Measurements from ENCODE around the gene DGCR2.

DNA sequence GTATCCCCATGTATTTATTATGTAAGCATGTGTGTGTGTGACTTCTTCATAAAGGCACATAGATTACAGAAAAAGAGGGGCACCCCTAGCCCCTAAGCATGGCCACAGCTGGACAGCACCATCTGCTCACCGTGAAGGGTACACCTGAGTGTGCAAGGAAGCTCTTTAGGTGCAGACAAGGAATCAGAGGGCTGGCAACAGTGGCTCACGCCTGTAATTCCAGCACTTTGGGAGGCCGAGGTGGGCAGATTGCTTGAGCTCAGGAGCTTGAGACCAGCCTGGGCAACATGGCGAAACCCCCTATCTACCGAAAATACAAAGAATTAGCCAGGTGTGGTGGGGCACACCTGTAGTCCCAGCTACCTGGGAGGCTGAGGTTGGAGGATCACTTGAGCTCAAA, 56.3 kb downstream of the DGCR2 start:
- TF ChIP-seq, protein P1, sequence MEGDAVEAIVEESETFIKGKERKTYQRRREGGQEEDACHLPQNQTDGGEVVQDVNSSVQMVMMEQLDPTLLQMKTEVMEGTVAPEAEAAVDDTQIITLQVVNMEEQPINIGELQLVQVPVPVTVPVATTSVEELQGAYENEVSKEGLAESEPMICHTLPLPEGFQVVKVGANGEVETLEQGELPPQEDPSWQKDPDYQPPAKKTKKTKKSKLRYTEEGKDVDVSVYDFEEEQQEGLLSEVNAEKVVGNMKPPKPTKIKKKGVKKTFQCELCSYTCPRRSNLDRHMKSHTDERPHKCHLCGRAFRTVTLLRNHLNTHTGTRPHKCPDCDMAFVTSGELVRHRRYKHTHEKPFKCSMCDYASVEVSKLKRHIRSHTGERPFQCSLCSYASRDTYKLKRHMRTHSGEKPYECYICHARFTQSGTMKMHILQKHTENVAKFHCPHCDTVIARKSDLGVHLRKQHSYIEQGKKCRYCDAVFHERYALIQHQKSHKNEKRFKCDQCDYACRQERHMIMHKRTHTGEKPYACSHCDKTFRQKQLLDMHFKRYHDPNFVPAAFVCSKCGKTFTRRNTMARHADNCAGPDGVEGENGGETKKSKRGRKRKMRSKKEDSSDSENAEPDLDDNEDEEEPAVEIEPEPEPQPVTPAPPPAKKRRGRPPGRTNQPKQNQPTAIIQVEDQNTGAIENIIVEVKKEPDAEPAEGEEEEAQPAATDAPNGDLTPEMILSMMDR (conservative IDR thresholded peaks at IDR 0.05 in 1 of 2, IDR thresholded peaks at IDR 0.05 in 1 of 2; ENCODE audit: low read depth in 1 of 2, low read length in 2 of 2): no peak
- TF ChIP-seq EZH2 (IDR thresholded peaks at IDR 0.05; ENCODE audit: low read length, missing control alignments): no peak
